GM10266 (cell line): Measurements from ENCODE around the gene TMEM53.

ENCODE experiments used
- DNase-seq: peaks from one replicate; pipeline ENCODE4 v3.0.0; 2012; ENCODE audit errors: extremely low spot score
- TF ChIP-seq, protein P1 (sequence below): IDR thresholded peaks from 2 replicates; pipeline ENCODE4 v1.5.1; 2012; ENCODE audit warnings: mild to moderate bottlenecking, low read depth; ENCODE audit not compliant: control insufficient read depth, insufficient read depth; ENCODE audit errors: missing control alignments

TMEM53 gene

DNA sequence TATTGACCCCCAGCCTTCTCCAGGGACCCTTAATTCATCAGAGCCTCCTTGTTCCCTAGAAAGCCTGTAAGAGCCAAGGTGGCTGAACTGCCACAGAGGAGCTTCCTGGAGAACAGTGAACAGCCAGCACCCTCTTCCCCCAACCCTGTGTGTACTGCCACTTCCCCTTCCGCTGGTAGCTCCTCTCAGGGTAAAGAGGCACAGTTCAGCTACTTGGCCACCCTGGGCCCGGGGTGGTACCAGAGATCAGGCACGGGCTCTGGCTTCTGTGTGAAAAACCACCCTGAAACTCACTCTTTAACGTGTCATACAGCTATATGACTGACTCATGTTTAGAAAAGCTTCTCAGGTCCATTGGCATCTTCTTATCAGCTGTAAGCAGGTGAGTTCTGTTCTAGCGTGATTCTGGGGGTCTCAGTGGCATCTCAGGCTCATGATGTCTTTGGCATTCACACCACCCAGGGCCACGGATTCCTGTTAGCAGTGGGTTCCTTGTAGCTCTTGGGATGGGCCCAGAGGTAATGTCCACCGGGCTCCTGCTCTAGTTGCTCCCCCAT, 22.6 kb upstream of the TMEM53 start:
- TF ChIP-seq, protein P1, sequence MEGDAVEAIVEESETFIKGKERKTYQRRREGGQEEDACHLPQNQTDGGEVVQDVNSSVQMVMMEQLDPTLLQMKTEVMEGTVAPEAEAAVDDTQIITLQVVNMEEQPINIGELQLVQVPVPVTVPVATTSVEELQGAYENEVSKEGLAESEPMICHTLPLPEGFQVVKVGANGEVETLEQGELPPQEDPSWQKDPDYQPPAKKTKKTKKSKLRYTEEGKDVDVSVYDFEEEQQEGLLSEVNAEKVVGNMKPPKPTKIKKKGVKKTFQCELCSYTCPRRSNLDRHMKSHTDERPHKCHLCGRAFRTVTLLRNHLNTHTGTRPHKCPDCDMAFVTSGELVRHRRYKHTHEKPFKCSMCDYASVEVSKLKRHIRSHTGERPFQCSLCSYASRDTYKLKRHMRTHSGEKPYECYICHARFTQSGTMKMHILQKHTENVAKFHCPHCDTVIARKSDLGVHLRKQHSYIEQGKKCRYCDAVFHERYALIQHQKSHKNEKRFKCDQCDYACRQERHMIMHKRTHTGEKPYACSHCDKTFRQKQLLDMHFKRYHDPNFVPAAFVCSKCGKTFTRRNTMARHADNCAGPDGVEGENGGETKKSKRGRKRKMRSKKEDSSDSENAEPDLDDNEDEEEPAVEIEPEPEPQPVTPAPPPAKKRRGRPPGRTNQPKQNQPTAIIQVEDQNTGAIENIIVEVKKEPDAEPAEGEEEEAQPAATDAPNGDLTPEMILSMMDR = no peak
- DNase-seq = no peak

DNA sequence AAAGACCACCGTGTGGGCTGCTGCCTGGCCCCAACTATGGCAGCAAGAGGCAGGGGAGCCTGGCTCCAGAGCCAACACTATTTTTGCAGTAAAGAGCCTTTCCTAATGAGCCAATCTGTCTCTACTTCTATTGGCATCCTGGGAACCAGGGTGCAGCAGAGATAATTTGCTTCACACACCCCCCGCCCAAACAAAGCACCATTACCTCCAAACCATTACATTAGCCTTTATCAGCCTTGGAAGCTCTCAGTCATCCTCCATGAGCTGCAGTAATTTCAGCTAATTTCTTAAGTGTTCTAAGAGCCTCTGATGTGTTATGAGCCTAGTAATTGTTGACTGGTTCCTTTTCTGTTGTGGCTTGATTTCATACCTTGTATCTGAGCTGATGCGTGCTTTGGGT, 21.8 kb upstream of the TMEM53 start:
- TF ChIP-seq, protein P1 = no peak
- DNase-seq = no peak

DNA sequence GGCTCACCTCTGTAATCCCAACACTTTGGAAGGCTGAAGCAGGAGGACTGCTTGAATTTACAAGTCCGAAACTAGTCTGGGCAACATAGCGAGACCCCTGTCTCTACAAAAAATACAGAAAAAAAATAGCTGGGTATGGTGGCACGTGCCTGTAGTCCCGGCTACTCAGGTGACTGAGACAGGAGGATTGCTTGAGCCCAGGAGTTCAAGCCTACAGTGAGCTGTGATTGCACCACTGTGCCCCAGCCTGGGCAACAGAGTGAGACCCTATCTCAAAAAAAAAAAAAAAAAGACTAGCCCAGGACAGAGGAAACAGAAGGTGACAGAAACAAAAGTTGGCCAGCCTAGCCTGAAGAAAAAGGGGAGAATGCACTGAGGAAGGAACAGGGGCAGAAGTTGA, 21.4 kb upstream of the TMEM53 start:
- no peak for DNase-seq
- TF ChIP-seq, protein P1 = no peak

GRCh38 chr1:44694863-44695478, 20.7 kb upstream of the TMEM53 start:
- TF ChIP-seq, protein P1 = no peak
- peak; percentile 58 for DNase-seq

DNA sequence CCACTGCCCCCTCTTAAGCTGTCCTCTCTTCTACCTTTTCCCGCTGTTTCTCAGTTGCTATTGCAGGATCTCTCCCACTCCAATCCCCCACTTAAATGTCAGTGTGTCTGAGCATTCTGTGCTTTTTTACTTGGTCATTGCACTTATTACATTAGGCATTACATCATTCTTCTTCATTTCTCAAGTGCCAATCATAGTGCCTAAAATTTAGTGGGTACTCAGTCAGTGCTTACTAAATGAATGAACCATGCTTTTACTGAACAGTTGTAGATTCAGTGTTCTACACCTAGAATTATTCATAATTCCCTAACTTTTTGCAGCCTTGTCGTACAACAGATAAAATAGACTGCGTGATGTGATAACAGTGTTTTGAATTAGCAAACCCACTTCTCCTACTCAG, 19.6 kb upstream of the TMEM53 start:
- no peak for DNase-seq

GRCh38 chr1:44693159-44693558, 18.9 kb upstream of the TMEM53 start:
- TF ChIP-seq, protein P1 = no peak

More for the DNA sequence above, 19.6 kb upstream of the TMEM53 start:
- TF ChIP-seq, protein P1 = no peak

DNA sequence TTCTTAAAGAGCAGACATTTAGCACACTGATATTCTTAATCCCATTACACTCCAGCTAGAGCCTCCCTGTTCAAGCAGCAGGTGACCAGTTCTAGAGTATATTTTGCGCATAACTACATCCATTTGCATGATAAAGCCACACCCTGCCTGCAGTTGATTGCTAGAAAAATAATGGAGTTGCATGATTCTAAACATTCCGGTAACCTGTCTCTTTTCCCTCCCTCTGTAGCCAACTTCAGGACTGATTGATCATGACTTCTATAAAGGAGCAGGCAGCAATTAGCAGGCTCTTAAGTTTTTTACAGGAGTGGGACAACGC, 15.1 kb upstream of the TMEM53 start:
- TF ChIP-seq, protein P1 = no peak
- no peak for DNase-seq

More at GRCh38 chr1:44693159-44693558, 18.9 kb upstream of the TMEM53 start:
- no peak for DNase-seq
